H54 (cell line): Measurements from ENCODE around the gene AADAC.
"Not testable (repeated sequence)": the region's sequence is repeated elsewhere in the genome, so short reads cannot be mapped to it uniquely, and the experiment has no call there.

Source experiments
- DNase-seq: peaks from one replicate; pipeline ENCODE4 v3.0.0; 2011; ENCODE audit warnings: low spot score, mixed read lengths; ENCODE audit not compliant: insufficient read length
- FAIRE-seq: peaks from 3 replicates; lab custom pipeline; 2011; peaks lifted over from hg19 to GRCh38; lab: Jason Lieb, UNC
- POLR2A ChIP-seq: IDR thresholded peaks from 2 replicates; pipeline ENCODE4 v1.6.1; 2011; ENCODE audit warnings: low read depth, mild to moderate bottlenecking, low read length

The AADAC gene

DNA sequence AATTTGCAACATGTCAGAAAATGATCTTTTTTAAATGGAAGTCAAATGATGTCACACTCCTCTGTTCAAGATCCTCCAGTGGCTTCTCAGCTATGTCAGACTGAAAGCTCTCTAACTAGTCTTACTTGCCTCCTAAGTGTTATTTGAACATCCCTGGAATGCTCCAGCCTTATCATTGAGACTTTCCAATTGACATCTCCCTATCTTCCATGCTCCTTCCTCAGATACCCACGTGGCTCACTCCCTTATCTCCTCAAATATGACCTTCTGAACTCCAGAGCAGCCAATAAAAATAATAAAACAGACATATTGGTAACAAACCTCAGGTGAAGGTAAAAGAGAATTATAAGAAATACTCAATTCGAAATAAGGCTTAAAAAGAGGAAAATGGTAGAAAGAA is 25.5 kb upstream of the AADAC start:
- FAIRE-seq (no peak), DNase-seq (no peak)
- no peak for TF ChIP-seq POLR2A

DNA sequence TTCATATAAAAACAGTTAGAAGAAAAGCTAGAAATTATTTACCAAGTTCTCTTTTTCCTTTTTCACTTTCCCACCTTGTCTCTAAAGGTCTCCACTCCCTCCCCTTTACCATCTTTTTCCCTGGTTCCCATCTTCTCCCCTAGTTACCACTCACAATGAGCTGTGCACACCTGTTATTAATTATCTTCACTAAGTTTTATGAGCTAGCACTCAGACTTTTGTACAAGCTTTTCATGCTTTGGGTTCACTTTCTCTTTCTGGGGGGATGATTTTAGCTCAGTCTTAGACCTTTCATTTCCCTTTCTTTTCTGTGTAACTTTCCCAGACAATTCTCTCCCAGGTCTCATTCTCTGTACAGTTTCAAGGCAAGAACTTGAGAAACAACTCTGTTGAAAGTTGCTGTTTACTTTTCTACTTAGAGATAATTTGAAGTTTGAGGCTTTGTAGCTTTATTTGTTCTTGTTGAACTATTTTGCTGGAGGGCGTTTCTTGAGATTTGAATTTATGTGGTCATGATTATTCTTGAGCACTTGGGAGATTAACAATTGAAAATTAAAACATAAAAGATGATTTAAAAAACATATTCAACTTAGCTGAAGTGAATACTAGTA is 24.0 kb upstream of the AADAC start:
- no peak for TF ChIP-seq POLR2A
- no peak for DNase-seq
- FAIRE-seq, result no peak

DNA sequence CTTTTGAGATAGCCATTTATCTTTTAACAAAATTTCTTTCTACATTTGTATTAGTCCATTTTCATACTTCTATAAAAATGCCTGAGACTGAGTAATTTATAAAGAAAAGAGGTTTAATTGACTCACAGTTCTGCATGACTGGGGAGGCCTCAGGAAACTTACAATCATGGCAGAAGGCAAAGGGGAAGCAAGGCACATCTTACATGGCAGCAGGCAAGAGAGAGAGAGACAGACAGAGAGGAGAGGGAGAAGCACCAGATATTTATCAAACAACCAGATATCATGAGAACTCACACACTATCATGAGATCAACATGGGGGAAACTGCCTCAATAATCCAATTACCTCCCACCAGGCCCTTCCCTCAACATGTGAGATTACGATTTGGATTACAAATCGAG is 23.2 kb upstream of the AADAC start:
- not testable (repeated sequence) for DNase-seq, FAIRE-seq

DNA sequence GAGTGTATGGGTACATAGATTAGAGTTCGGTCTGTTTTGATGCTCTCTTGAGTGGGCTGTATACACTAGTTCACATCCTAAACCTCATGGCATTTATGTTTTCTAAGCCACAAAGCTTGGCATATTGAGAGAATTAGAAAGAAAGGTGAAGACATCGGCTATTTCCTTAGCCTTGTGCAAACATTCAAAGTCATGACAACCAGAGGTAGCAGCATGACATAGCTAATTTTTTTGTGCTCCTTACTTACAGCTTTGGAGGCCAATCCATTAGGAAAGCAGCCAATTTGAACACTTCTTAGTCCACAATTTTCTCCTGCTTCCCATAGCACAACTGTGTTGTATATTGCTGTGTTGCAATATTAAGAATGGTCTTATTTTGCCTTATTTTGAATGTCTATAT is 21.5 kb upstream of the AADAC start:
- FAIRE-seq (peak; percentile 27), DNase-seq (no peak)
- TF ChIP-seq POLR2A, result no peak

DNA sequence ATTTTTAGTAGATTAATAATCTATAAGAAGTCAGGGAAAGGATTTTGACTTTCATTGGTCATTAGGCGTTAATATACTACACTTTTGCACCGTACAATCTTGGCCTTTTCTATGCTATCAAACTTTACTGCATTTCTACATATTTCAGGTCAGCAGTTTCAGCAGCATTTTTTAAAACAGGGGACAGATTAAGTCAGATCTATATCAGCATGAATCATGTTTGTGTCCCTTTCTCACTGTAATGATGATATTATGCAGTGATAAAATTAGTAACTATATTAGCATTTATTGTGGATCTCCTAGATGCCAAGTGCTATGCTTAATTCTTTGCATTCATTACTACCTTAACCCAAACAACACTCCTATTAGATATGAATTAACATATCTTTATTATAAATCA is 20.3 kb upstream of the AADAC start:
- TF ChIP-seq POLR2A, result no peak
- no peak for DNase-seq
- FAIRE-seq, result no peak

DNA sequence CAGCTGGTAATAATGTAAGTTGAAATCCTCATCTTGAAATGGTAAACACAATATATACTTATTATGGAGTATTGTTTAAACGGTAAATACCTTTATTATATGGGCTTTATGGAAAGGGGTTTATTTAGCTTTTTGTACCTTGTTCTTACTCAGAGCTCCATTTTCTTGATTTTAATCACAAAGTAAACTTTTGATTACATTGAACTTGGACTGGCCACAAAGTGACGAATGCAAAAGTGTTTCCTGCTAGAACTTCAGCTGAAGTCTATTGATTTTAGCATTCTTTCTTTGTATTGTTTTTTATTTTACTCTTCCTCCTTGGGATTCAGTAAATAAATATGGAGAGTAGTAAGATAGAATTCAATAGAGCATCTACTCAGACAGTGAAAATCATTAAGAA is 19.8 kb upstream of the AADAC start:
- FAIRE-seq (no peak), DNase-seq (no peak)
- TF ChIP-seq POLR2A, result no peak

DNA sequence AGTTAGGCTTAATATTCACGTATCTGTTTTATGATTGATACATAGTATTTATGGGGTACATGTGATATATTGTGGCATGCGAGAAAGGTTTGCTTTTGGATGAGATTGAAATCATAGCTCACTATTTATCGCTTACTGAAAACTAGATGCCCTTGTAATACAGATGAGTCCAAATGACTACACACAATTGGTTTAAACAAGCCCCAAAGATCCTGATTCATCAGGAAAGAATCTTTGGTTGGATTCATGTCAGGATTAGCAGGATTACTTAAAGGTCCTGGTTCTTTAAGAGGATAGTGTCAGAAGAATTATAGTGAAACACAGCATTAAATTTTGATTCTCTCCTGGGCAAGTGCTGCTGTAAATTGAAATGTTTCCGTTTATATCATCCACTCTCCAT is 18.6 kb upstream of the AADAC start:
- no peak for TF ChIP-seq POLR2A
- FAIRE-seq (peak; percentile 93), DNase-seq (peak; percentile 11)

DNA sequence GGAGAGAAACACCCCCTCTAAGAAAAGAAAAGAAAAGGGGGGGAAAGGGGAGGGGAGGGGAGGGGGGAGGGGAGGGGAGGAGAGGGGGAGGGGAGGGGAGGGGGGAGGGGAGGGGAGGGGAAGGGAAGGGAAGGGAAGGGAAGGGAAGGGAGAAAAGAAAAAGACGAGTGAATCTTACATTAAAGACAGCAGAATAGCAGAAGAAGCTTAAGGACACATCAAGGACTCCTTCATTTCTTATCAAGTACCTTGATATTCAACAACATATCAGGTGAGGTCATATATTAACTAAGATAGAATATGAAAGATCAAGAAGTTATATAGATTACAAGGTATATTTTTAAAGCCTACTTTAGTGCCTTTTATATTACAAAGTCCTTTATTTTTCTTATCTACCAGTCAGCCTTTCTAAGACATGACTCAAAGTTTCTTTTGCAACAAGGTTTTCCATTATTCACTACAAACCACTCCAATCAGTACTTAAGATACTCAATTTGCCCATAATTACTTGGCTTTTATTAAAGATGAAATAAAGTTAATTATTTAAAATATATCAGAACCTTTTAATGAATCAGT is 17.7 kb upstream of the AADAC start:
- FAIRE-seq, result no peak
- no peak for DNase-seq
- TF ChIP-seq POLR2A, result no peak

DNA sequence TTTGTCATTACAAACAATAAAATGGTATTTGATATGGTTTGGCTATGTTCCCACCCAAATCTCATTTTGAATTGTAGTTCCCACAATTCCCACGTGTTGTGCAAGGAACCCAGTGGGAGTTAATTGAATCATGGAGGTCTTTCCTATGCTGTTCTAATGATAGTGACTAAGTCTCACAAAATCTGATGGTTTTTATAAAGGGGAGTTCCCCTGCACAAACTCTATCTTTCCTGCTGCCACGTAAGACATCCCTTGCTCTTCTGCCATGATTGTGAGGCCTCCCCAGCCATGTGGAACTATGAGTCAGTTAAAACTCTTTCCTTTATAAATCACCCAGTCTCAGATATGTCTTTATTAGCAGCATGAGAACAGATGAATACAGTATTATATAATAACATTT is 15.4 kb upstream of the AADAC start:
- no peak for DNase-seq
- no peak for FAIRE-seq
- TF ChIP-seq POLR2A, result no peak

DNA sequence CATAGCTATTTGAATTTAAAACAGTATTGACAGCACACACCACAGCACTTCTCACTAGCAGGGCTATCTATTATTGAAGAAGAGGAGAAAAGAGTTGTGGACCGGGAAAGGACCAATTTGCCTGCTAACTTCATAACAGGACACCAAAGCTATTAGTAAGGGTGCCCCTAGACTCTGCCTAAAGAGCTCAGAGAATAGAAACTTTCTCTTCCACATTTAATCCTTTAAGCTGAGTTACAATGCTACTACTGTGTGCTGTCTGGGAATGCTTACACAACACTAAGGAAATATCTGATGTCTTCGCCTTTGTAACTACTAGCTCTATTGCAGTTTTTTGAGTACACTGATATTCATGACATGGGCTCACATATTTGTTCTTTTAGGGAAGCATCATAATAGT is 13.5 kb upstream of the AADAC start:
- TF ChIP-seq POLR2A, result no peak
- DNase-seq (no peak), FAIRE-seq (peak; percentile 53)

DNA sequence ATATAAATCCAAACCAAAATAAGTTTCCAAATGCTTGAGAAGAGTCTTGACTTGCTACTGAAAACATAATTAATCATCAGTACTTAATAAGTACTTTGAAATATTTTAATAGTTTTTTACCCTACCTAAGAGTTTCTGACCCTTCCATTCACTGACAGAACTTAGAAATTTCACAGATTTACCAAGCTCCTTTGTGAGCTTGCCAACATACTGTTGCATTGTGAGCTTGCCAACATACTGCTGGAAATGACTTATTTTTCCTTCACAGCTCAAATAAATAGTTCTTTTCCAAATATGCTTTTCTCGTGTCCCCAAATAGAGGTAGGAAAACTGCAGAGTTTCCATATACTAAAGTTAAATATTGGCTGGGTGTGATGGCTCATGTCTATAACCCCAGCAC is 9.6 kb upstream of the AADAC start:
- TF ChIP-seq POLR2A, result no peak
- FAIRE-seq (no peak), DNase-seq (no peak)

DNA sequence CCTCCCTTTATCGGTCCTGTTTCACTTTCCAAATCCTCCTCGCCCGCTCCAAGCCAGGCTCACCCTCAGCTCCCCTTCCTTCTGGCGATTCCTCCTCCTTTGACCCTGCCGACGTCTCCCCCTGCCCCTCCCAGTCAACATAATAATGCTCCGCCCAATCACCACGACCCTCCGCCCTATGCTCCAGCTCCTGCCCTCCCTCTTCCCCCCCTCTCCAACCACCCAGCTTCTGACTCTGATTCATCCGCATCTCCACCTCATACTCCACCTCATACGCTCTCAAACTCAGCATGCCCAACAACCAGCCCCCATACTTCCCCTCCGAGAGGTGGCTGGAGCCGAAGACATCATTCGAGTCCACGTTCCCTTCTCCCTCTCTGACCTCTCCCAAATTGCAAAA is 7.1 kb upstream of the AADAC start:
- TF ChIP-seq POLR2A, result no peak
- DNase-seq (no peak), FAIRE-seq (no peak)

DNA sequence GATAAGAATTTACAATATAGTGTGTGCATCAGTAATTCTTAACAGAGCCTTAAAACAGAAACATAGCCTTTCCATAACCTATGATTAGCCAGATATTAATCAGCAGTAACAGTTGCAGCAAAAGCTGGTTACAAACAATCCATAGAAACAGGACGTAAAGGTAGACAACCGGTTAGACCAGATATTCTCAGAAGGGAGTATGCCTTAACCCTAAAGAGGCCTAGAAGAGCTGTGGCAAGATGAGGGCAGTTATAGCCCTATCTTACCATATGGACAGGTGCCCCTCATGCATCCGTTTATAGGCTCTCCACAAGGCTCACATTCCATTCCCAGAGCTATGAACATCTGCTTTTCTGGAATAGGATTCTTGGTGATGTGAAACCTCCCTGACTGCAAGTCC is 5.0 kb upstream of the AADAC start:
- not testable (repeated sequence) for FAIRE-seq

DNA sequence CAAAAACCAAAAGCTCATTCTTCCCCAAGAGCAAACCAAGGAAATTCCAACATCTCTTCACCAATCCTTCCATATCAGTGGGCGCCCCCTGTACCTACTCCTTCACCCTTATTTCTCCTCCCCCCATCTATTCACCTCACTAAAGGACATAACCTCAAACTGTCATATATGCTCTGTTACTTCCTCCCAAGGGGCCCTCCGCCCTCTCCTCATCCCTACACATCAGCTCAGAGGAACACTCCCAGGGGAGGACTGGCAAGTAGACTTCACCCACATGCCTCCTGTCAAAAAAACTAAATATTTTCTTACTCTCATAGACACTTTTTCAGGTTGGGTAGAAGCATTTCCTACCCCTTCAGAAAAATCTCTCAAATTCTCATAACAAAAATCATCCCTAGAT is 2.4 kb upstream of the AADAC start:
- DNase-seq, result no peak
- FAIRE-seq, result no peak
- no peak for TF ChIP-seq POLR2A

More for the DNA sequence above, 5.0 kb upstream of the AADAC start:
- DNase-seq, result not testable (repeated sequence)

DNA sequence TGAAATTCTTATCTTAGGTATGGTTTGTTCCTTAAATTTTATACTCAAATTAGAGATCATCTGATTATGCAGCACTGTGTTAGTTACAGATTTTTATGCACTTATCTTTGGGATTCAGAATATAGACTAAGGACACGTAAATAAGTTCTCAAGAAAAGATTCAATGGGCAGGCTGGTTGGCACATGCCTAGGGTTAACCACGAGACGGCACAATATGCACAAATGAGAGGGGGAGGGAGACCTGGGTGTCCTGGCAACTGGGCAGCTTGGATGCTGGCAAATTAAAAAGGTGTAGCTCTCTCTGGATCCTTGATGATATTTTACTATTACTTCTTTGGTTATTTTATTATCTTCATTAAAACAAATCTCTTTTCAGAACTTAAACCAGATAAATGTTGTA is 672 bp downstream of the AADAC start:
- FAIRE-seq (no peak), DNase-seq (no peak)
- no peak for TF ChIP-seq POLR2A
